Loucy (cell line): Measurements from ENCODE around the gene DCBLD2.

ENCODE experiments used
- H2AFZ ChIP-seq: fragments of 200-600 bp; sonication (generic); 2 replicates; pipeline ENCODE4 v1.6.0; 2016; ENCODE audit warnings: antibody characterized with exemption, mild to moderate bottlenecking, low read length, moderate library complexity
- H3F3A ChIP-seq: fragments of 200-600 bp; 2 replicates; pipeline ENCODE4 v1.6.0; 2016; ENCODE audit warnings: antibody characterized with exemption, low read depth, mild to moderate bottlenecking
- H3K27me3 ChIP-seq: fragments of 200-600 bp; sonication (generic); 2 replicates; pipeline ENCODE4 v1.6.1; 2014; ENCODE audit warnings: low read length, mild to moderate bottlenecking; ENCODE audit not compliant: insufficient read depth, poor library complexity, severe bottlenecking
- H3K36me3 ChIP-seq: fragments of 200-600 bp; sonication (generic); 2 replicates; pipeline ENCODE4 v1.6.1; 2016; ENCODE audit warnings: low read length; ENCODE audit not compliant: insufficient read depth
- H3K4me1 ChIP-seq: fragments of 200-600 bp; sonication (generic); 2 replicates; pipeline ENCODE4 v1.5.1; 2014; ENCODE audit warnings: low read length, mild to moderate bottlenecking; ENCODE audit not compliant: insufficient read depth, poor library complexity, severe bottlenecking
- H3K4me2 ChIP-seq: fragments of 200-600 bp; sonication (generic); 2 replicates; pipeline ENCODE4 v1.6.0; 2014; ENCODE audit warnings: antibody characterized with exemption, low read length, low read depth, mild to moderate bottlenecking; ENCODE audit not compliant: poor library complexity, severe bottlenecking
- H3K4me3 ChIP-seq: fragments of 200-600 bp; sonication (generic); 2 replicates; pipeline ENCODE4 v1.5.1; 2014; ENCODE audit warnings: low read length, mild to moderate bottlenecking, mixed read lengths; ENCODE audit not compliant: poor library complexity, severe bottlenecking
- H3K79me2 ChIP-seq: fragments of 200-600 bp; sonication (generic); 2 replicates; pipeline ENCODE4 v1.6.1; 2014; ENCODE audit warnings: low read length; ENCODE audit not compliant: insufficient read depth
- H3K9ac ChIP-seq: fragments of 200-600 bp; sonication (generic); 2 replicates; pipeline ENCODE4 v1.6.0; 2014; ENCODE audit warnings: mild to moderate bottlenecking, low read depth, low read length, moderate library complexity; ENCODE audit not compliant: poor library complexity, severe bottlenecking
- H3K9me2 ChIP-seq: fragments of 200-600 bp; sonication (generic); replicated peaks from 2 replicates; pipeline ENCODE4 v1.6.1; 2016; ENCODE audit warnings: low read depth, low read length, mixed read lengths
- H3K9me3 ChIP-seq: fragments of 200-600 bp; sonication (generic); 2 replicates; pipeline ENCODE4 v1.6.1; 2014; ENCODE audit warnings: mild to moderate bottlenecking, antibody characterized with exemption, low read length, low read depth; ENCODE audit not compliant: insufficient read depth
- H4K20me1 ChIP-seq: fragments of 200-600 bp; sonication (generic); 2 replicates; pipeline ENCODE4 v1.6.0; 2014; ENCODE audit warnings: antibody characterized with exemption, low read length, mild to moderate bottlenecking; ENCODE audit not compliant: insufficient read depth, poor library complexity, severe bottlenecking
- EZH2phosphoT487 ChIP-seq: fragments of 200-600 bp; IDR thresholded peaks from 2 replicates; pipeline ENCODE4 v1.6.1; 2018; ENCODE audit warnings: antibody characterized with exemption, mild to moderate bottlenecking, moderate library complexity, borderline replicate concordance
- TF ChIP-seq, protein P1 (sequence below): fragments of 200-600 bp; sonication (generic); conservative IDR thresholded peaks from 2 replicates; pipeline ENCODE4 v1.5.1; 2014; ENCODE audit warnings: mild to moderate bottlenecking, antibody characterized with exemption, low read length

DCBLD2 gene

DNA sequence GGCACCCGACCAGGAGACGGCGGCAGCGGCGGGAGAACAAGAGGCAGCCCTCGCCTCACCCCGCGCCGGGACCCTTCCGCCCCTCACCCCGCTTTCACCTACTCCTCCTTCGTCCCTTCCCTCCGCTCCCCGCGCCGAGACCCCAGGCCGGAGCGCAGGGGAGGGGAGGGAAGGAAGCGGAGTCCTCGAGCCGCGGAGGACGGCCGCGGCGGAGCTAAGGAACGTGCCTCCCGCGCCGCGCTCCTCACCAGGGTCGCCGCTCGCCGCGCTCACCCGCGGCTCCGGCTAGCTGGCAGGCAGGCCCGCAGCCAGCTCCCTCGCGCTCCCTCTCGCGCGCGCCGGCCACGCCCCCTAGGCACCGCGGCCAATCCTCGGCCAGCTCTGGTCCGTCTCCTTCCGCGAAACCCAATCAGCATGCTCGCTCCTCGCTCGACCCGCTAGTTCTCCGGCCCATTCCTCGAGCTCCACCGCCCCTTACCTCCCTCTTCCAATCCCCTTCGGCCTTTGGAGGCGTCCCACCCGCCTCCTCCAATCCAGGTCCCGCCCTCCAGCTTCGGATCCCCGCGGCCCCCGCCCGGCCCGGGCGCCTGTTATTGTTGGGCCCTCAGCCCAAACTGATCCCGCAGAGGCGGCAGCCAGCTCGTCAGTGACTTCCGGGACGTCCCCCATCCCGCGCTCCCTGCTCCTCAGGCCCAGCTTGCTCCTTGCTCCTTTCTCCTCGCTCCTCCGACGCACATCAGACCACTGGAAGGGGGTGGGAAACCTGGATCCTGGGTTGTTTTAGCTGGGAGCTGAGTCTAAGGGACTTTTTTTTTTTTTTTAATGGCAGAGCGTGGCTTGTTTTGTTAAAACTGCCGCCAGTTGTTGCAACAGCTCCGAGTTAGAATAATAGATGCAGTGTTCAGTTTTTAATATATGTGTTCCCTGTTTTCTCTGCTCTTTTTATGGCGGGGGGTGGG lies at the start of gene DCBLD2:
Gene DCBLD2 (minus strand): TSS at position 304 of the 959 bp plus-strand sequence. CDS start 369 bp downstream, outside the sequence.
- H3K9ac ChIP-seq = peak within 1 kb of the TSS; percentile 75
- H3K4me1 ChIP-seq = peaks cover 30% of the 10 kb centered on the region
- peak within 1 kb of the TSS; percentile 96 for H3K4me2 ChIP-seq
- H3K79me2 ChIP-seq = peaks cover 15% of the 10 kb centered on the region; the same call in 1 of the 2 replicates
- H3K36me3 ChIP-seq = no peaks in the 10 kb centered on the region
- H4K20me1 ChIP-seq = peaks cover 11% of the 10 kb centered on the region
- H3F3A ChIP-seq = no peaks in the 10 kb centered on the region
- H3K27me3 ChIP-seq = no peaks in the 10 kb centered on the region
- TF ChIP-seq EZH2phosphoT487 = no peak
- TF ChIP-seq, protein P1, sequence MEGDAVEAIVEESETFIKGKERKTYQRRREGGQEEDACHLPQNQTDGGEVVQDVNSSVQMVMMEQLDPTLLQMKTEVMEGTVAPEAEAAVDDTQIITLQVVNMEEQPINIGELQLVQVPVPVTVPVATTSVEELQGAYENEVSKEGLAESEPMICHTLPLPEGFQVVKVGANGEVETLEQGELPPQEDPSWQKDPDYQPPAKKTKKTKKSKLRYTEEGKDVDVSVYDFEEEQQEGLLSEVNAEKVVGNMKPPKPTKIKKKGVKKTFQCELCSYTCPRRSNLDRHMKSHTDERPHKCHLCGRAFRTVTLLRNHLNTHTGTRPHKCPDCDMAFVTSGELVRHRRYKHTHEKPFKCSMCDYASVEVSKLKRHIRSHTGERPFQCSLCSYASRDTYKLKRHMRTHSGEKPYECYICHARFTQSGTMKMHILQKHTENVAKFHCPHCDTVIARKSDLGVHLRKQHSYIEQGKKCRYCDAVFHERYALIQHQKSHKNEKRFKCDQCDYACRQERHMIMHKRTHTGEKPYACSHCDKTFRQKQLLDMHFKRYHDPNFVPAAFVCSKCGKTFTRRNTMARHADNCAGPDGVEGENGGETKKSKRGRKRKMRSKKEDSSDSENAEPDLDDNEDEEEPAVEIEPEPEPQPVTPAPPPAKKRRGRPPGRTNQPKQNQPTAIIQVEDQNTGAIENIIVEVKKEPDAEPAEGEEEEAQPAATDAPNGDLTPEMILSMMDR = no peak
- no peaks in the 10 kb centered on the region for H3K9me3 ChIP-seq
- H3K4me3 ChIP-seq = peak within 1 kb of the TSS; percentile 83
- no peaks in the 10 kb centered on the region for H3K9me2 ChIP-seq
- H2AFZ ChIP-seq = peak within 1 kb of the TSS; percentile 96

DNA sequence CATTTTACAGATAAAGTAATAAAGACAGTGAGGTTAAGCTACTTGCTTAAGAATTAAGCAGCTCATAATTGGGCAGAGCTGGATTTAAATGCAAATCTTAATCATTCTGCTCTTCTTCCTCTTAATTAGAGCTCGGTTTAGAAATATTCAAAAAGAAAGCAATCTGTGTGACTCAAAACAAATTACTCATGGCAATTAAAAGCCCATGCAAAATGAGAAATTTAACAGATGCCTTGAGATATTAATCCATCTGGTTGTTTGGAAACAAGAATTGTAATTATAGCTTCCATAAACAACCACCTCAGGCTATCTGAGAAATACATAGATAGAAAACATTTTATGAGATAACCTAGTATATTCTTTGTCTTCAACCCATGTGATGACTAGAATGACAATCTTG lies 44.2 kb upstream of the DCBLD2 start:
- Histone ChIP-seq H3K4me1 (no peaks in the 10 kb centered on the region), H3K36me3 (no peaks in the 10 kb centered on the region), H4K20me1 (no peaks in the 10 kb centered on the region), H3K4me2 (no peak overlapping the region), H3K79me2 (no peaks in the 10 kb centered on the region), H2AFZ (no peak overlapping the region), H3K9me2 (no peaks in the 10 kb centered on the region), H3F3A (no peaks in the 10 kb centered on the region), H3K27me3 (no peaks in the 10 kb centered on the region), H3K9me3 (no peaks in the 10 kb centered on the region), H3K4me3 (no peak overlapping the region), H3K9ac (no peak overlapping the region)
- TF ChIP-seq EZH2phosphoT487 = no peak
- TF ChIP-seq, protein P1 = no peak

- Histone ChIP-seq H3K9me3 (no peaks in the 10 kb centered on the region), H3K9ac (no peak overlapping the region), H4K20me1 (no peaks in the 10 kb centered on the region), H3K9me2 (no peaks in the 10 kb centered on the region), H2AFZ (no peak overlapping the region), H3K36me3 (no peaks in the 10 kb centered on the region), H3F3A (no peaks in the 10 kb centered on the region), H3K27me3 (no peaks in the 10 kb centered on the region), H3K4me1 (no peaks in the 10 kb centered on the region), H3K79me2 (no peaks in the 10 kb centered on the region), H3K4me2 (no peak overlapping the region), H3K4me3 (no peak overlapping the region)
- TF ChIP-seq EZH2phosphoT487 = no peak
- TF ChIP-seq, protein P1 = no peak
Observed at GRCh38 chr3:98945101-98945524, 43.6 kb upstream of the DCBLD2 start.
